Spinal cord (tissue), 10 donors: Measurements from ENCODE around the gene MT1H. TPM values are rescaled to one million over a fixed set of nuclear protein-coding genes. Genes with fewer than 3 reads are reported as not detected.

ENCODE experiments used
- DNase-seq, 6 donors: peaks; one replicate each; pipeline versions ENCODE4 v3.0.0 to v3.0.0-alpha.2; 2013 to 2015; ENCODE audit warnings: low spot score in 6 of 6, low read depth in 4 of 6
- H3K27ac ChIP-seq: one replicate; pipeline ENCODE4 v1.5.1; 2013; ENCODE audit warnings: low read depth, low read length, control low read depth
- H3K27me3 ChIP-seq: one replicate; pipeline ENCODE4 v1.6.1; 2013; ENCODE audit warnings: low read length; ENCODE audit not compliant: control insufficient read depth, insufficient read depth
- H3K36me3 ChIP-seq: one replicate; pipeline ENCODE4 v1.6.1; 2013; ENCODE audit warnings: low read length; ENCODE audit not compliant: control insufficient read depth, insufficient read depth
- H3K4me1 ChIP-seq: one replicate; pipeline ENCODE4 v1.6.1; 2013; ENCODE audit warnings: low read length; ENCODE audit not compliant: control insufficient read depth, insufficient read depth
- H3K4me3 ChIP-seq: one replicate; pipeline ENCODE4 v1.5.1; 2013; ENCODE audit warnings: low read depth, low read length, control low read depth
- H3K9me3 ChIP-seq: one replicate; pipeline ENCODE4 v1.6.1; 2013; ENCODE audit warnings: low read length; ENCODE audit not compliant: control insufficient read depth, insufficient read depth
- WGBS: methylation state at CpG from one replicate; pipeline ENCODE4 v1.1.5; 2013; ENCODE audit warnings: missing lambda C conversion rate; ENCODE audit not compliant: insufficient coverage; 5-methylcytosine and 5-hydroxymethylcytosine counted together
- polyA plus RNA-seq, 2 donors: library from polyadenylated mRNA; unstranded; fragments of 120-200 nt; gene quantifications; one replicate each; pipeline ENCODE4 v1.2.1, GENCODE V29; 2013; ENCODE audit not compliant: insufficient read length in 2 of 2
- total RNA-seq, 2 donors: library from RNA; depleted of rRNA in 1 of 2; stranded (reverse); fragments of 120-200 nt in 1 of 2; fragments of >200 nt in 1 of 2; gene quantifications; one replicate each; pipeline versions ENCODE4 v1.2.3 to v1.2.4, GENCODE V29; 2013 to 2014
- donor health status: healthy.

MT1H gene
- total and polyA plus RNA-seq, 4 donors = 1.1 TPM; not detected in 3

DNA sequence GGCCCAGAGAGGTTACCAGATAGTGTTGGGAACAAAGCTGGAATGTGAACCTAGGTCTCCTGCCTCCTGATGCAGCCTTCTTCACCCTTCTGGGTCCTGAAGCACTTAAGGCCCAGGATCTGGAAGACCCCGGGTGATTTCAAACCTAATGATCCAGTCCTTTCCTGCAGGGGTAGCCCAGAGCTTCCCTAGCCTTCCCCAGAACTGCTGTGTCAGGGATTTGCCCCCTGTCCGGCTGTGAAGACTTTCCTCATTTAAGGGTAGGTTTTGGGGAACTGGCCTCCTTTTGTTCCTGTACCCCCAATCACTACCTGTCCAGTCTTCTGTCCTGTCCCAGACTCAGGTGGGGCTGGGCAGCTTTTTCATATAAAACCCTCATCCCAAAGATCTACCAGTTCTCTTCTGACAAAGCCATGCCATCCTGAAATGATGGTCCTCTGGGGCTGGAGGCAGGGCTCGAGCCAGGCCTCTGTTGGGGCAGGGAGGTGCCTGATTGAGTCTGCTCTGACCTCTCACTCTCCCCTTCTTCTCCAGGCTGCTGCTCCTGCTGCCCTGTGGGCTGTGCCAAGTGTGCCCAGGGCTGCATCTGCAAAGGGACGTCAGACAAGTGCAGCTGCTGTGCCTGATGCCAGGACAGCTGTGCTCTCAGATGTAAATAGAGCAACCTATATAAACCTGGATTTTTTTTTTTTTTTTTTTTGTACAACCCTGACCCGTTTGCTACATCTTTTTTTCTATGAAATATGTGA is 14.0 kb downstream of the MT1H start:
- Histone ChIP-seq H3K36me3 (no peaks in the 10 kb centered on the region), H3K27me3 (no peaks in the 10 kb centered on the region), H3K9me3 (peaks cover 2% of the 10 kb centered on the region), H3K4me3 (no peak overlapping the region), H3K27ac (no peak overlapping the region), H3K4me1 (peaks cover 33% of the 10 kb centered on the region)
- WGBS = 43% methylated on average over 3 of the region's 5 CpGs
- no peak for DNase-seq

DNA sequence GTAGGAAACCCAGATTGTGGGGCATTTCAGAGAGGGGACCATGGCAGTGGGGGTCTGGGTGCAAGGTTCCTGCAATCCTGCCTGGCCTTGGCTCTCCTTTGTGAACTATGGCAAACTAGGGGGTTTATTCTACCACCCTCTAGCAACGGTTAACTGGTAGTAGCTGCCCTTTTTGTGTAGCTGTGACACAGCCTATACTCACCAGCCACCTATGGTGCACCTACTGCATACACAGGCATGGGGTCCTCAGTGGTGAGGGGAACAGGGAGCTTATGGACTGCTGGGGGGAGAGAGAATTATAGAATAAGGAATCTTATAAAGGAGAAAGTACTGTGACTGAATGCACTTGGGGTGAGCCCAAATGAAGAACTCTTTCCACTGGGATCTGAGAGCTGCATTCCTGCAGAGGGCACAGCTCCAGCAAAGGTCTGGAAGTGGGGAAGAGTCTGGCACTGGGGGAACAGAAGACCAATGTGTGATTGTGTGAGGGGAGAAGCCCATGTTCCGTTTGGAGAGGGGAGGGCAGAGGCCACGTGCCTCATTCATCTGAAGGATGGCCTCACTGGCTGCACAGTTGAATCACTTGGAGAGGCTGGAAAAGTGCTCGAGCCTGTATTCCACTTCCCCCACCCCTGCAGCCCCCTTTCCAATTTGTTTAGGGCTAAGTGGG is 14.8 kb downstream of the MT1H start:
- WGBS = 40% methylated on average over 1 of the region's 4 CpGs
- H3K27ac ChIP-seq = no peak overlapping the region
- H3K4me1 ChIP-seq = peaks cover 33% of the 10 kb centered on the region
- no peak for DNase-seq
- peaks cover 2% of the 10 kb centered on the region for H3K9me3 ChIP-seq
- no peaks in the 10 kb centered on the region for H3K27me3 ChIP-seq
- H3K36me3 ChIP-seq = no peaks in the 10 kb centered on the region
- H3K4me3 ChIP-seq = no peak overlapping the region

DNA sequence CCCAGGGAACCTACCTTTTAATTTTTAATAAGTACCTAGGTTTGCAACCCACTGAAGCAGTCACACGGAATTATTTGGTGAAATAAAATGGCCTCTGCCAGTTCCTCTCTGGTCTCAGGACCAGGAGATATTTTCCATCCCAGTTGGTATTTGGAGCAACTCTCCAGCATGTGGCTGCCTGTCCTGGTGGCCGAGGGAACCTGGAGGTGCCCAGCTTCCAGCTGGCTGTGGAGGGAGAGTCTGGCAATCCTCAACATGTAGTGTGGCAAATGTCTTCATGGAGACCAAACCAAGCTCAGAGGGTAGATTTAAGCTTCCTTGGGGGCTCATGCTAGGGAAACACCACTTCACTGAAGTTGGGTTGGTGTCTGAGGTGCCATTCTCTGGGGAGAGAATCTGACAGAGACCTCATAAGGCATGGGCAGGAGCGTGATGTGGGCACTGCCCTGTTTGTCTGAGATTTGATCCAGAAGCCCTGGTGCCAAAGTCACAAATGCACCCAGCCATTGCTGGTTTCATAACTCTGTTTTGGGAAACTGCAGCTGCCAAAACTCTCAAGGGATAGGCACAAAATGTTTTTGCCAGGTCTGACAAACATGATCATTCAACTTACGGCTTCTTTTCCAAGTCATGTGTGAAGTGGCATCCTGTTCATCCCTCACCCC is 15.4 kb downstream of the MT1H start:
- no peak for DNase-seq
- no peaks in the 10 kb centered on the region for H3K36me3 ChIP-seq
- H3K27me3 ChIP-seq = no peaks in the 10 kb centered on the region
- H3K4me1 ChIP-seq = peaks cover 33% of the 10 kb centered on the region
- H3K27ac ChIP-seq = no peak overlapping the region
- H3K4me3 ChIP-seq = no peak overlapping the region
- peaks cover 2% of the 10 kb centered on the region for H3K9me3 ChIP-seq
- WGBS = 89% methylated on average over 4 of the region's 4 CpGs

- no peaks in the 10 kb centered on the region for H3K27me3 ChIP-seq
- no peak for DNase-seq
- WGBS = 94% methylated on average over 4 of the region's 7 CpGs
Observed at GRCh38 chr16:56686758-56687157, 17.1 kb downstream of the MT1H start.

DNA sequence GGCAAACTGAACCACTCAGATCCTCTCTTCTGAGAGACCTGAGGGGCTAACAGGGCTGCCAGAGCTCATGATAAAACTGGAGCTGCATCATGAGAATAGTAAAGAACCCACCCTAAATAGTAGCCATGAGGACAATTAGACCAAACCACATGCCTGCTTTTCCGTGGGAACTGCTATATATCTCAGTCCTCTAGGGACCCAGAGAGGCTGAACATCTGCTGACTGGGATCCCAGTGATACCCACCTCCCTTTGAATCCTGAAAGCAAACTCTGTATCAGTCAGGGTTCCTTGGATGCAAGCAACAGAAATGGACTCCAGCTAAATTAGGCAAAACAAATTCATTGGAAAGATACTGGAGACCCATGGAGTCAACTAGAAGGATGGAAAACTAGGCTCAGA is 19.1 kb downstream of the MT1H start:
- Histone ChIP-seq H3K36me3 (no peaks in the 10 kb centered on the region), H3K9me3 (peaks cover 2% of the 10 kb centered on the region), H3K4me3 (no peak overlapping the region), H3K27ac (no peak overlapping the region), H3K4me1 (peaks cover 13% of the 10 kb centered on the region), H3K27me3 (no peaks in the 10 kb centered on the region)
- 30% methylated on average over 1 of the region's 1 CpG for whole genome bisulfite sequencing
- no peak for DNase-seq

More at GRCh38 chr16:56686758-56687157, 17.1 kb downstream of the MT1H start:
- Histone ChIP-seq H3K4me3 (no peak overlapping the region), H3K9me3 (peaks cover 2% of the 10 kb centered on the region), H3K4me1 (peaks cover 31% of the 10 kb centered on the region), H3K36me3 (no peaks in the 10 kb centered on the region), H3K27ac (no peak overlapping the region)

- DNase-seq = no peak
- Histone ChIP-seq H3K4me3 (no peak overlapping the region), H3K9me3 (peaks cover 2% of the 10 kb centered on the region), H3K27ac (no peak overlapping the region), H3K27me3 (no peaks in the 10 kb centered on the region), H3K36me3 (no peaks in the 10 kb centered on the region), H3K4me1 (peaks cover 9% of the 10 kb centered on the region)
- WGBS = 82% methylated on average over 2 of the region's 3 CpGs
Observed at GRCh38 chr16:56689171-56689570, 19.6 kb downstream of the MT1H start.

DNA sequence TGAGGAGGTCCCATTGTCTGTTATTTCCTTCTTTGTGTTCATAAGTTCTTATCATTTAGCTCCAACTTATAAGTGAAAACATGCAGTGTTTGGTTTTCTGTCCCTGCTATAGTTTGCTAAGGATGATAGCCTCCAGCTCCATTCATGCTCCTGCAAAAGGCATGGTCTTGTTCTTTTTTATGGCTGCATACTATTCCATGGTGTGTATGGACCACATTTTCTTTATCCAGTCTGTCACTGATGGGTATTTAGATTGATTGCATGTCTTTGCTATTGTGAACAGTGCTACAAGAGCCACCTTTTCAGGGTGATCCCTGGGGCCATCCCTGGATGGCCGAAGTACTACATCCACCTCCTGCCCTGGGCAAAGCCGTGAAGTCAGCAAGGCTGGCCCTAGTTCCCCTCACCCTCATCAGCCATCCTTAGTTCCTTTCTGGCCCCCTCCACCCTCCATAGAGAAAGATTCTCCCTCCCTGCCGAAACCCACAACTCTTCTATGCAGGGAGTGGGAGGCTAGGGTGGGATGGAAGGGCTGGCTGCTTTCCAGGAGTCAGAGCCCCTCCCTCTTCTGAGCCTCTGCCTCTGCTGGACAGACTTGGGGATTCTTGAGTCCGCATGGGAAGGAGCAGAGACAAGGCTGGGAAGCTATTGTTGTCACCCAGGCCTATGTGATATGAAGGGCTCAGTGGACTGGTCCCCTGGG is 21.0 kb downstream of the MT1H start:
- Histone ChIP-seq H3K27ac (no peak overlapping the region), H3K4me1 (no peaks in the 10 kb centered on the region), H3K36me3 (no peaks in the 10 kb centered on the region), H3K9me3 (peaks cover 2% of the 10 kb centered on the region), H3K4me3 (no peak overlapping the region), H3K27me3 (no peaks in the 10 kb centered on the region)
- WGBS = 83% methylated on average over 3 of the region's 4 CpGs
- no peak for DNase-seq

- WGBS = 73% methylated on average over 4 of the region's 4 CpGs
- H3K27me3 ChIP-seq = no peaks in the 10 kb centered on the region
- no peaks in the 10 kb centered on the region for H3K36me3 ChIP-seq
- no peak overlapping the region for H3K4me3 ChIP-seq
- H3K27ac ChIP-seq = no peak overlapping the region
- H3K4me1 ChIP-seq = no peaks in the 10 kb centered on the region
- no peak for DNase-seq
- H3K9me3 ChIP-seq = no peaks in the 10 kb centered on the region
Observed at GRCh38 chr16:56691885-56692284, 22.3 kb downstream of the MT1H start.

- WGBS = 80% methylated on average over 1 of the region's 1 CpG
- Histone ChIP-seq H3K9me3 (no peaks in the 10 kb centered on the region), H3K4me1 (no peaks in the 10 kb centered on the region), H3K27ac (no peak overlapping the region), H3K36me3 (no peaks in the 10 kb centered on the region), H3K4me3 (no peak overlapping the region), H3K27me3 (no peaks in the 10 kb centered on the region)
- DNase-seq = no peak
Observed at GRCh38 chr16:56695246-56695645, 25.6 kb downstream of the MT1H start.
